Measurements from ENCODE around the gene LYRM4. TPM values are rescaled to one million over a fixed set of nuclear protein-coding genes. Genes with fewer than 3 reads are reported as not detected.

The LYRM4 gene
- total RNA-seq, 1 experiment from 2014 or later = 37.0 TPM

DNA sequence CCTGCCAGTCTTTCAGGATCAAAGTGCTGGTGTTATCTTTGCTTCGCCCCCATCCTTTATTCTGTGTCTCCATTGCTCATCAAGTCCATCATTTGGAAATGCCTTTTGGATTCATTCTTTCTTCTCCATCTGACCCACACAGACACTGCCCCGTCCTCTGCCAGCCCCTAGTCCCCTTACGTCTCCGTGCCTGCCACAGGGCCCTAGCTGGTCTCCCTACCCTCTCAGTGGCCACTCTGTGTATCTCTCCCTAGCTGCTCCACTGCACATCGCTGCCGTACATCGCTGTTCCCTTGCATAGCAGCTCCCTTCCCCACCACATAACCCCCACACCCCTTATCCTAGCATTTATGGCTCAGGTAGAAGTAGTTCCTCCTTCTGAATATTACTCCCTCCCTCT, 159.9 kb downstream of the LYRM4 start:
- Histone ChIP-seq H3K27ac (no peak overlapping the region), H3K9me3 (ENCODE audit: insufficient read depth, low read depth) (no peaks in the 10 kb centered on the region), H3K27me3 (ENCODE audit: insufficient read depth, low read depth) (no peaks in the 10 kb centered on the region), H3K4me1 (replicated peaks; ENCODE audit: insufficient read depth) (no peaks in the 10 kb centered on the region), H3K4me2 (no peak overlapping the region), H2AFZ (no peak overlapping the region), H3K9me2 (ENCODE audit: insufficient read depth) (no peaks in the 10 kb centered on the region), H4K20me1 (ENCODE audit: insufficient read depth) (no peaks in the 10 kb centered on the region), H3F3A (ENCODE audit: insufficient read depth, low read depth) (no peaks in the 10 kb centered on the region), H3K79me2 (ENCODE audit: low read depth) (no peaks in the 10 kb centered on the region), H3K36me3 (ENCODE audit: low read depth) (no peaks in the 10 kb centered on the region), H3K4me3 (no peak overlapping the region)
- POLR2A ChIA-PET (ENCODE audit: unreplicated experiment) = no interaction called here
- CTCF ChIA-PET = no interaction called here
- no peak for DNase-seq
- intact Hi-C loops (cut with micrococcal nuclease; ENCODE audit: unreplicated experiment) = no loop called here
- no TSS peak for BruUV-seq (replicated peaks)
- TF ChIP-seq CTCF (conservative IDR thresholded peaks at IDR 0.05) (no peak), EZH2 (IDR thresholded peaks at IDR 0.05; ENCODE audit: low read depth) (no peak)

GRCh38 chr6:5099537-5099936, 161.2 kb downstream of the LYRM4 start:
- H3K27me3 ChIP-seq (ENCODE audit: insufficient read depth, low read depth) = no peaks in the 10 kb centered on the region
- TF ChIP-seq CTCF (conservative IDR thresholded peaks at IDR 0.05) (no peak), EZH2 (IDR thresholded peaks at IDR 0.05; ENCODE audit: low read depth) (no peak)
- BruUV-seq (replicated peaks) = no TSS peak
- H4K20me1 ChIP-seq (ENCODE audit: insufficient read depth) = no peaks in the 10 kb centered on the region
- no peak overlapping the region for H3K27ac ChIP-seq
- H3K36me3 ChIP-seq (ENCODE audit: low read depth) = no peaks in the 10 kb centered on the region
- H3K4me2 ChIP-seq = no peak overlapping the region
- POLR2A ChIA-PET (ENCODE audit: unreplicated experiment) = no interaction called here
- no peak overlapping the region for H2AFZ ChIP-seq
- CTCF ChIA-PET = no interaction called here
- H3K4me1 ChIP-seq (replicated peaks; ENCODE audit: insufficient read depth) = peaks cover 3% of the 10 kb centered on the region
- no peak overlapping the region for H3K4me3 ChIP-seq
- intact Hi-C loops (cut with micrococcal nuclease; ENCODE audit: unreplicated experiment) = no loop called here
- no peaks in the 10 kb centered on the region for H3K9me2 ChIP-seq (ENCODE audit: insufficient read depth)
- no peaks in the 10 kb centered on the region for H3K9me3 ChIP-seq (ENCODE audit: insufficient read depth, low read depth)
- H3K79me2 ChIP-seq (ENCODE audit: low read depth) = no peaks in the 10 kb centered on the region
- no peaks in the 10 kb centered on the region for H3F3A ChIP-seq (ENCODE audit: insufficient read depth, low read depth)
- DNase-seq = no peak

GRCh38 chr6:5098501-5099270, 162.1 kb downstream of the LYRM4 start:
- POLR2A ChIA-PET (ENCODE audit: unreplicated experiment) = no interaction called here
- peaks cover 6% of the 10 kb centered on the region for H3K4me1 ChIP-seq (replicated peaks; ENCODE audit: insufficient read depth)
- DNase-seq = no peak
- H3F3A ChIP-seq (ENCODE audit: insufficient read depth, low read depth) = no peaks in the 10 kb centered on the region
- H3K27ac ChIP-seq = no peak overlapping the region
- no peaks in the 10 kb centered on the region for H3K27me3 ChIP-seq (ENCODE audit: insufficient read depth, low read depth)
- CTCF ChIA-PET = no interaction called here
- no peaks in the 10 kb centered on the region for H3K9me3 ChIP-seq (ENCODE audit: insufficient read depth, low read depth)
- intact Hi-C loops (cut with micrococcal nuclease; ENCODE audit: unreplicated experiment) = no loop called here
- no peak overlapping the region for H3K4me2 ChIP-seq
- H4K20me1 ChIP-seq (ENCODE audit: insufficient read depth) = no peaks in the 10 kb centered on the region
- no peak overlapping the region for H2AFZ ChIP-seq
- H3K79me2 ChIP-seq (ENCODE audit: low read depth) = no peaks in the 10 kb centered on the region
- no TSS peak for BruUV-seq (replicated peaks)
- H3K36me3 ChIP-seq (ENCODE audit: low read depth) = no peaks in the 10 kb centered on the region
- no peak overlapping the region for H3K4me3 ChIP-seq
- no peak for TF ChIP-seq EZH2 (IDR thresholded peaks at IDR 0.05; ENCODE audit: low read depth)
- TF ChIP-seq CTCF (conservative IDR thresholded peaks at IDR 0.05) = no peak
- H3K9me2 ChIP-seq (ENCODE audit: insufficient read depth) = no peaks in the 10 kb centered on the region
